ENCODE measurements around the gene NCOA4.

NCOA4 gene

GRCh38 chr10:46012746-46013145 is 17.7 kb downstream of the NCOA4 start:
- TF ChIP-seq REST (IDR thresholded peaks at IDR 0.05; ENCODE audit: insufficient read depth in 1 of 2, low read depth in 2 of 2, low read length in 2 of 2) (no peak), POLR2AphosphoS5 (IDR thresholded peaks at IDR 0.05; ENCODE audit: low read depth, low read length) (no peak), SIN3A (IDR thresholded peaks at IDR 0.05; ENCODE audit: borderline replicate concordance, insufficient read depth, low read length) (no peak), FOXP2 (optimal IDR thresholded peaks at IDR 0.05; ENCODE audit: borderline replicate concordance, extremely low read depth, extremely low read length, insufficient read depth) (no peak), TAF1 (IDR thresholded peaks at IDR 0.05; ENCODE audit: borderline replicate concordance, insufficient read depth, low read length) (no peak)

- TF ChIP-seq POLR2AphosphoS5 (IDR thresholded peaks at IDR 0.05; ENCODE audit: low read depth, low read length) (no peak), REST (IDR thresholded peaks at IDR 0.05; ENCODE audit: insufficient read depth in 1 of 2, low read depth in 2 of 2, low read length in 2 of 2) (no peak), TAF1 (IDR thresholded peaks at IDR 0.05; ENCODE audit: borderline replicate concordance, insufficient read depth, low read length) (no peak), FOXP2 (optimal IDR thresholded peaks at IDR 0.05; ENCODE audit: borderline replicate concordance, extremely low read depth, extremely low read length, insufficient read depth) (no peak), SIN3A (IDR thresholded peaks at IDR 0.05; ENCODE audit: borderline replicate concordance, insufficient read depth, low read length) (no peak)
Observed at GRCh38 chr10:46006219-46006618, 24.2 kb downstream of the NCOA4 start.

- TF ChIP-seq POLR2AphosphoS5 (IDR thresholded peaks at IDR 0.05; ENCODE audit: low read depth, low read length) (no peak), REST (IDR thresholded peaks at IDR 0.05; ENCODE audit: insufficient read depth in 1 of 2, low read depth in 2 of 2, low read length in 2 of 2) (no peak)
Observed at GRCh38 chr10:46005383-46005782, 25.0 kb downstream of the NCOA4 start.

GRCh38 chr10:46004963-46005362 is 25.5 kb downstream of the NCOA4 start:
- TF ChIP-seq REST (IDR thresholded peaks at IDR 0.05; ENCODE audit: insufficient read depth in 1 of 2, low read depth in 2 of 2, low read length in 2 of 2) (no peak), FOXP2 (optimal IDR thresholded peaks at IDR 0.05; ENCODE audit: borderline replicate concordance, extremely low read depth, extremely low read length, insufficient read depth) (no peak), TAF1 (IDR thresholded peaks at IDR 0.05; ENCODE audit: borderline replicate concordance, insufficient read depth, low read length) (no peak), SIN3A (IDR thresholded peaks at IDR 0.05; ENCODE audit: borderline replicate concordance, insufficient read depth, low read length) (no peak), POLR2AphosphoS5 (IDR thresholded peaks at IDR 0.05; ENCODE audit: low read depth, low read length) (no peak)

- no peak for TF ChIP-seq TAF1 (IDR thresholded peaks at IDR 0.05; ENCODE audit: borderline replicate concordance, insufficient read depth, low read length)
- no peak for TF ChIP-seq SIN3A (IDR thresholded peaks at IDR 0.05; ENCODE audit: borderline replicate concordance, insufficient read depth, low read length)
- TF ChIP-seq POLR2AphosphoS5 (IDR thresholded peaks at IDR 0.05; ENCODE audit: low read depth, low read length) = no peak
- TF ChIP-seq REST (IDR thresholded peaks at IDR 0.05; ENCODE audit: insufficient read depth in 1 of 2, low read depth in 2 of 2, low read length in 2 of 2) = no peak
- TF ChIP-seq FOXP2 (optimal IDR thresholded peaks at IDR 0.05; ENCODE audit: borderline replicate concordance, extremely low read depth, extremely low read length, insufficient read depth) = no peak
Observed at GRCh38 chr10:46002916-46003693, 27.3 kb downstream of the NCOA4 start.
